ENCODE data around the gene GAL3ST2.
"Not testable (repeated sequence)": the region's sequence is repeated elsewhere in the genome, so short reads cannot be mapped to it uniquely, and the experiment has no call there.

GAL3ST2 gene

GRCh38 chr2:241820625-241821384 lies 44.2 kb downstream of the GAL3ST2 start:
- no peak for DNase-seq (ENCODE audit: low read depth in 3 of 3)

- DNase-seq (ENCODE audit: low read depth in 3 of 3) = no peak
Observed at GRCh38 chr2:241821460-241822263, 45.0 kb downstream of the GAL3ST2 start.

GRCh38 chr2:241822264-241822623 lies 45.6 kb downstream of the GAL3ST2 start:
- DNase-seq (ENCODE audit: low read depth in 3 of 3) = no peak

- DNase-seq (ENCODE audit: low read depth in 3 of 3) = not testable (repeated sequence)
Observed at GRCh38 chr2:241823531-241824437, 47.2 kb downstream of the GAL3ST2 start.

- DNase-seq (ENCODE audit: low read depth in 3 of 3) = no peak
Observed at GRCh38 chr2:241827394-241827793, 50.8 kb downstream of the GAL3ST2 start.

GRCh38 chr2:241833101-241833663 lies 56.6 kb downstream of the GAL3ST2 start:
- DNase-seq (ENCODE audit: low read depth in 3 of 3) = no peak

- not testable (repeated sequence) for DNase-seq (ENCODE audit: low read depth in 3 of 3)
Observed at GRCh38 chr2:241833756-241834526, 57.3 kb downstream of the GAL3ST2 start.

- no peak for DNase-seq (ENCODE audit: low read depth in 3 of 3)
Observed at GRCh38 chr2:241834527-241835210, 58.0 kb downstream of the GAL3ST2 start.

- DNase-seq (ENCODE audit: low read depth in 3 of 3) = no peak
Observed at GRCh38 chr2:241835611-241836010, 59.0 kb downstream of the GAL3ST2 start.

GRCh38 chr2:241836292-241836691 lies 59.7 kb downstream of the GAL3ST2 start:
- no peak for DNase-seq (ENCODE audit: low read depth in 3 of 3)

GRCh38 chr2:241837197-241837965 lies 60.8 kb downstream of the GAL3ST2 start:
- DNase-seq (ENCODE audit: low read depth in 3 of 3) = no peak

GRCh38 chr2:241841181-241842066 lies 64.8 kb downstream of the GAL3ST2 start:
- DNase-seq (ENCODE audit: low read depth in 3 of 3) = no peak

- no peak for DNase-seq (ENCODE audit: low read depth in 3 of 3)
Observed at GRCh38 chr2:241842067-241842415, 65.4 kb downstream of the GAL3ST2 start.

- DNase-seq (ENCODE audit: low read depth in 3 of 3) = peak in 1 of 3 experiments; percentile 31
Observed at GRCh38 chr2:241842620-241843211, 66.1 kb downstream of the GAL3ST2 start.

GRCh38 chr2:241843321-241844065 lies 66.9 kb downstream of the GAL3ST2 start:
- no peak for DNase-seq (ENCODE audit: low read depth in 3 of 3)

- DNase-seq (ENCODE audit: low read depth in 3 of 3) = peak; percentile 70 to 72 (median 72)
Observed at GRCh38 chr2:241844066-241844728, 67.6 kb downstream of the GAL3ST2 start.

Measured in stimulated activated CD4-positive, alpha-beta T cell treated with anti-CD3 and anti-CD28 coated beads, TNF-alpha, amount 100 ng/mL, for 4 hours (primary cell).